H9 (cell line): ENCODE measurements around the gene ICE2. TPM values are rescaled to one million over a fixed set of nuclear protein-coding genes. Genes with fewer than 3 reads are reported as not detected.

Experiments
- DNase-seq: peaks from one replicate; pipeline ENCODE4 v3.0.0-alpha.2; 2017
- H2AFZ ChIP-seq: one replicate; pipeline ENCODE4 v1.6.1; 2013; ENCODE audit warnings: mild to moderate bottlenecking, low read length, control low read depth, moderate library complexity
- H2AK5ac ChIP-seq: 2 replicates; pipeline ENCODE4 v1.6.1; 2013; ENCODE audit warnings: low read length, control low read depth, mixed read lengths; ENCODE audit not compliant: insufficient read length
- H2BK120ac ChIP-seq: one replicate; pipeline ENCODE4 v1.6.1; 2013; ENCODE audit warnings: low read depth, mild to moderate bottlenecking, low read length, control low read depth, inconsistent platforms; ENCODE audit not compliant: poor library complexity, severe bottlenecking
- H2BK12ac ChIP-seq: 2 replicates; pipeline ENCODE4 v1.6.1; 2013; ENCODE audit warnings: low read length, control low read depth, mixed read lengths, low read depth; ENCODE audit not compliant: insufficient read length
- H2BK15ac ChIP-seq: 2 replicates; pipeline ENCODE4 v1.6.1; 2013; ENCODE audit warnings: low read depth, low read length, control low read depth
- H2BK20ac ChIP-seq: one replicate; pipeline ENCODE4 v1.6.1; 2013; ENCODE audit warnings: low read depth, mild to moderate bottlenecking, low read length, control low read depth, inconsistent platforms; ENCODE audit not compliant: poor library complexity, severe bottlenecking
- H2BK5ac ChIP-seq: 2 replicates; pipeline ENCODE4 v1.6.1; 2013; ENCODE audit warnings: low read length, control low read depth, mixed read lengths; ENCODE audit not compliant: insufficient read length
- H3K14ac ChIP-seq: 2 replicates; pipeline ENCODE4 v1.6.1; 2013; ENCODE audit warnings: low read length, control low read depth; ENCODE audit not compliant: insufficient read depth
- H3K18ac ChIP-seq: 2 replicates; pipeline ENCODE4 v1.6.1; 2013; ENCODE audit warnings: low read depth, mild to moderate bottlenecking, mixed read lengths, low read length, control low read depth; ENCODE audit not compliant: insufficient read length
- H3K23ac ChIP-seq: 2 replicates; pipeline ENCODE4 v1.6.1; 2013; ENCODE audit warnings: low read length, control low read depth, mixed read lengths, low read depth; ENCODE audit not compliant: insufficient read length
- H3K23me2 ChIP-seq: 2 replicates; pipeline ENCODE4 v1.6.1; 2013; ENCODE audit warnings: low read depth, mild to moderate bottlenecking, mixed read lengths, low read length, control low read depth; ENCODE audit not compliant: insufficient read length, poor library complexity, severe bottlenecking
- H3K27ac ChIP-seq: 2 replicates; pipeline ENCODE4 v1.5.1; 2013; ENCODE audit warnings: low read length, control low read depth, mixed read lengths, low read depth; ENCODE audit not compliant: insufficient read length
- H3K27me3 ChIP-seq: 2 replicates; pipeline ENCODE4 v1.6.1; 2013; ENCODE audit warnings: low read length, control low read depth, inconsistent platforms; ENCODE audit not compliant: insufficient read depth
- H3K4ac ChIP-seq: 2 replicates; pipeline ENCODE4 v1.6.1; 2013; ENCODE audit warnings: low read depth, mild to moderate bottlenecking, control low read depth, inconsistent platforms, low read length, moderate library complexity
- H3K4me1 ChIP-seq: 2 replicates; pipeline ENCODE4 v1.6.1; 2013; ENCODE audit warnings: low read length, control low read depth, inconsistent platforms; ENCODE audit not compliant: insufficient read depth
- H3K4me2 ChIP-seq: 2 replicates; pipeline ENCODE4 v1.6.1; 2013; ENCODE audit warnings: low read length, control low read depth, mixed read lengths; ENCODE audit not compliant: insufficient read length, insufficient read depth
- H3K56ac ChIP-seq: 2 replicates; pipeline ENCODE4 v1.6.1; 2013; ENCODE audit warnings: low read depth, mild to moderate bottlenecking, mixed read lengths, low read length, control low read depth; ENCODE audit not compliant: insufficient read length
- H3K79me1 ChIP-seq: 2 replicates; pipeline ENCODE4 v1.6.1; 2013; ENCODE audit warnings: low read depth, mild to moderate bottlenecking, moderate library complexity, low read length, control low read depth, inconsistent platforms; ENCODE audit not compliant: insufficient read depth, poor library complexity, severe bottlenecking
- H3K79me2 ChIP-seq: 2 replicates; pipeline ENCODE4 v1.6.1; 2013; ENCODE audit warnings: low read length, control low read depth, inconsistent platforms; ENCODE audit not compliant: insufficient read depth
- H3K9ac ChIP-seq: 2 replicates; pipeline ENCODE4 v1.6.1; 2013; ENCODE audit warnings: low read length, control low read depth, mixed read lengths; ENCODE audit not compliant: insufficient read length; ENCODE audit errors: extremely low read depth
- H3K9me3 ChIP-seq: one replicate; pipeline ENCODE4 v1.6.1; 2013; ENCODE audit warnings: low read depth, low read length, inconsistent platforms; ENCODE audit not compliant: control insufficient read depth
- H3T11ph ChIP-seq: one replicate; pipeline ENCODE4 v1.6.1; 2013; ENCODE audit warnings: mild to moderate bottlenecking, low read length, control low read depth, inconsistent platforms
- H4K20me1 ChIP-seq: one replicate; pipeline ENCODE4 v1.6.1; 2013; ENCODE audit not compliant: control insufficient read depth, insufficient read length, insufficient read depth
- H4K5ac ChIP-seq: 2 replicates; pipeline ENCODE4 v1.6.1; 2013; ENCODE audit warnings: low read depth, mild to moderate bottlenecking, mixed read lengths, low read length, control low read depth; ENCODE audit not compliant: insufficient read length
- H4K8ac ChIP-seq: replicated peaks from 2 replicates; pipeline ENCODE4 v1.6.1; 2013; ENCODE audit warnings: low read length, control low read depth, mixed read lengths, low read depth; ENCODE audit not compliant: insufficient read length
- H4K91ac ChIP-seq: 2 replicates; pipeline ENCODE4 v1.6.1; 2013; ENCODE audit warnings: low read depth, mild to moderate bottlenecking, moderate library complexity, mixed read lengths, low read length, control low read depth; ENCODE audit not compliant: insufficient read length
- H3K27ac Mint-ChIP-seq, 3 experiments: 2 replicates in 2 of 3; 3 replicates in 1 of 3; pipeline ENCODE4 v1.8.0; 2020 to 2021; ENCODE audit warnings: mixed read lengths in 3 of 3, mild to moderate bottlenecking in 1 of 3, moderate library complexity in 1 of 3
- H3K27me3 Mint-ChIP-seq: 2 replicates; pipeline ENCODE4 v1.8.0; 2021; ENCODE audit warnings: low read depth, mild to moderate bottlenecking, moderate library complexity, mixed read lengths
- H3K36me3 Mint-ChIP-seq, 3 experiments: 2 replicates in 2 of 3; 3 replicates in 1 of 3; pipeline ENCODE4 v1.8.0; 2020 to 2021; ENCODE audit warnings: low read depth in 3 of 3, mixed read lengths in 3 of 3; ENCODE audit not compliant: insufficient read depth in 1 of 3
- H3K4me1 Mint-ChIP-seq, 2 experiments: 2 replicates each; pipeline ENCODE4 v1.8.0; 2020; ENCODE audit warnings: mixed read lengths in 2 of 2
- H3K4me3 Mint-ChIP-seq, 2 experiments: 2 replicates in 1 of 2; 3 replicates in 1 of 2; pipeline ENCODE4 v1.8.0; 2020 to 2021; ENCODE audit warnings: mild to moderate bottlenecking in 2 of 2, mixed read lengths in 2 of 2, moderate library complexity in 1 of 2
- H3K9me3 Mint-ChIP-seq, 2 experiments: 2 replicates in 1 of 2; 3 replicates in 1 of 2; pipeline ENCODE4 v1.8.0; 2020; ENCODE audit warnings: mild to moderate bottlenecking in 2 of 2, mixed read lengths in 2 of 2, moderate library complexity in 1 of 2
- CTCF ChIP-seq: fragments of 200-600 bp; sonication (generic); conservative IDR thresholded peaks from 3 replicates; pipeline ENCODE4 v1.8.0; 2021; ENCODE audit warnings: antibody characterized with exemption, mild to moderate bottlenecking
- WGBS: extraction: QIAGEN DNeasy Blood & Tissue Kit; methylation state at CpG from one replicate; pipeline ENCODE4 v1.1.7; 2013; ENCODE audit warnings: missing lambda C conversion rate, low lambda C conversion rate, mixed read lengths; ENCODE audit not compliant: insufficient read length; ENCODE audit errors: extremely low coverage; 5-methylcytosine and 5-hydroxymethylcytosine counted together
- total RNA-seq: library from RNA; stranded (reverse); gene quantifications from 2 replicates; pipeline ENCODE4 v1.2.1, GENCODE V29; 2021

ICE2 gene
- total RNA-seq, 1 experiment from 2014 or later = 76.3 TPM

- Mint-ChIP-seq H3K4me3 (peak overlapping the region; percentile 73 to 84), H3K27me3 (peaks cover 40% of the 10 kb centered on the region), H3K36me3 (peaks cover 0 to 6% (median 3%) of the 10 kb centered on the region in 3 experiments; a peak in 2 of 7 replicates), H3K4me1 (peaks cover 56% of the 10 kb centered on the region in 2 experiments), H3K27ac (no peak overlapping the region), H3K9me3 (no peaks in the 10 kb centered on the region; a peak in 1 of 5 replicates)
- Histone ChIP-seq H3K27ac (no peak overlapping the region), H3K14ac (peak overlapping the region; percentile 76), H3K27me3 (peaks cover 1% of the 10 kb centered on the region; the same call in 1 of the 2 replicates), H4K5ac (no peak overlapping the region), H3K23ac (no peak overlapping the region), H3K4me1 (peaks cover 9% of the 10 kb centered on the region; the same call in 1 of the 2 replicates), H3K9me3 (no peaks in the 10 kb centered on the region), H4K91ac (no peak overlapping the region), H3K56ac (no peak overlapping the region), H3T11ph (no peak overlapping the region), H3K79me2 (peaks cover 6% of the 10 kb centered on the region; the same call in 1 of the 2 replicates), H2AFZ (no peak overlapping the region), H3K18ac (peak overlapping the region; percentile 83), H2BK5ac (no peak overlapping the region), H2BK15ac (no peak overlapping the region), H3K9ac (peak overlapping the region; percentile 46), H3K4ac (no peak overlapping the region), H2BK120ac (no peak overlapping the region), H2BK20ac (no peak overlapping the region), H3K23me2 (peaks cover 23% of the 10 kb centered on the region), H4K20me1 (no peaks in the 10 kb centered on the region), H3K79me1 (no peaks in the 10 kb centered on the region), H4K8ac (no peak overlapping the region), H3K4me2 (peak overlapping the region; percentile 87), H2AK5ac (no peak overlapping the region), H2BK12ac (no peak overlapping the region)
- WGBS = no CpG with 5 or more reads among the region's 37 CpGs
- no peak for TF ChIP-seq CTCF
- peak; percentile 65 for DNase-seq
Measured at GRCh38 chr15:60396958-60397771, 81.8 kb downstream of the ICE2 start.
